Fibroblast of lung (primary cell): Measurements from ENCODE around the gene PPM1H. TPM values are rescaled to one million over a fixed set of nuclear protein-coding genes. Genes with fewer than 3 reads are reported as not detected.

Experiments
- DNase-seq, 2 donors: peaks; one replicate each; pipeline versions ENCODE4 v3.0.0 to v3.0.0-alpha.2; 2010; ENCODE audit warnings: low read depth in 2 of 2
- H2AFZ ChIP-seq: 2 replicates; pipeline ENCODE4 v1.5.1; 2012; ENCODE audit warnings: low read length, control low read depth, inconsistent platforms
- H3K27ac ChIP-seq: 2 replicates; pipeline ENCODE4 v1.5.1; 2011; ENCODE audit warnings: low read length, control low read depth; ENCODE audit not compliant: insufficient read depth
- H3K27me3 ChIP-seq: 2 replicates; pipeline ENCODE4 v1.5.1; 2011; ENCODE audit warnings: mild to moderate bottlenecking, low read length; ENCODE audit not compliant: control insufficient read depth, insufficient read depth
- H3K36me3 ChIP-seq: 2 replicates; pipeline ENCODE4 v1.5.1; 2011; ENCODE audit warnings: low read length; ENCODE audit not compliant: control insufficient read depth, insufficient read depth
- H3K4me1 ChIP-seq: 2 replicates; pipeline ENCODE4 v1.5.1; 2011; ENCODE audit warnings: low read length; ENCODE audit not compliant: control insufficient read depth, insufficient read depth; ENCODE audit errors: extremely low read depth
- H3K4me2 ChIP-seq: 2 replicates; pipeline ENCODE4 v1.5.1; 2011; ENCODE audit warnings: low read length, control low read depth; ENCODE audit not compliant: insufficient read depth; ENCODE audit errors: extremely low read depth
- H3K4me3 ChIP-seq, 4 experiments: fragments of 200-600 bp in 1 of 4; sonication (generic) in 1 of 4; replicated peaks in 1 of 4; 2 replicates each; pipeline ENCODE4 v1.5.1; 2011 to 2016; ENCODE audit warnings: low read length in 4 of 4, low read depth in 3 of 4, mild to moderate bottlenecking in 3 of 4, control low read depth in 2 of 4, inconsistent platforms in 1 of 4, mixed read lengths in 1 of 4; ENCODE audit not compliant: insufficient read depth in 1 of 4; ENCODE audit errors: control extremely low read depth in 1 of 4
- H3K79me2 ChIP-seq: 2 replicates; pipeline ENCODE4 v1.5.1; 2012; ENCODE audit warnings: mild to moderate bottlenecking, low read length, inconsistent platforms; ENCODE audit not compliant: control insufficient read depth, insufficient read depth
- H3K9ac ChIP-seq: 2 replicates; pipeline ENCODE4 v1.5.1; 2011; ENCODE audit warnings: mild to moderate bottlenecking, low read length, control low read depth; ENCODE audit not compliant: insufficient read depth
- H3K9me3 ChIP-seq: 2 replicates; pipeline ENCODE4 v1.5.1; 2012; ENCODE audit warnings: low read depth, low read length; ENCODE audit not compliant: control insufficient read depth, insufficient read depth
- H4K20me1 ChIP-seq: 2 replicates; pipeline ENCODE4 v1.5.1; 2011; ENCODE audit warnings: low read length; ENCODE audit not compliant: control insufficient read depth, insufficient read depth; ENCODE audit errors: extremely low read depth
- EZH2 ChIP-seq: IDR thresholded peaks from 2 replicates; pipeline ENCODE4 v1.5.1; 2012; ENCODE audit warnings: low read length, control low read depth, mild to moderate bottlenecking; ENCODE audit errors: missing control alignments
- polyA plus RNA-seq, 2 donors: library from polyadenylated mRNA; depleted of rRNA in 1 of 2; stranded (reverse) in 1 of 2; unstranded in 1 of 2; fragments of >200 nt; gene quantifications; 2 replicates each; pipeline ENCODE4 v1.2.1, GENCODE V29; 2011 to 2012; ENCODE audit warnings: missing spikeins in 1 of 2
- total RNA-seq: library from RNA; depleted of rRNA; stranded (reverse); fragments of >200 nt; gene quantifications from 2 replicates; pipeline ENCODE4 v1.2.1, GENCODE V29; 2014
- TF ChIP-seq, protein P1 (sequence below), 2 donors: IDR thresholded peaks in 1 of 2; conservative IDR thresholded peaks in 1 of 2; 1 replicate in 1 of 2; 2 replicates in 1 of 2; pipeline ENCODE4 v1.5.1; 2011 to 2012; ENCODE audit warnings: low read length in 2 of 2, control low read depth in 1 of 2, inconsistent platforms in 1 of 2, low read depth in 1 of 2, mild to moderate bottlenecking in 1 of 2

The PPM1H gene
- total and polyA plus RNA-seq, 2 donors (not counting 1 experiment from before 2014, with no cell fraction given) = 0.57 to 3.1 TPM

DNA sequence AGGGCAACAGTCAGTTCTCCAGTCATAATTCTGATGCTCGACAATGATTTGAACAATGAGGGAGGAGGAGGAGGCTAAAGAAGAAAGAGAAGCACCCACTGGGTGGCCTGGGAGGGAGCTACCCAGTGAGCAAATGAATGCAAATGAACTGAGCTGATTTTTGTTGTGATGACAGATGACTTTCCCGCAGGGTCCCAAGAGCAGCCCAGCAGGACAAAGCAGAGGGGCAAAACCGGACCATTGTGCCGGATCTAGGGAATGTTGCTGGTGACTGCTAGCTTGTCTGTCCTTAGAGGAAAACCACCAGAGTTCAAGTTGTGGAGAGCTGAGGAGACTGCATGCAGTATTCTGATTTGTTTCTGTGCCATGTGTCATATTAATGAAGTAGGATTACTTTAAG is 305.5 kb downstream of the PPM1H start:
- DNase-seq = no peak
- Histone ChIP-seq H3K36me3 (no peaks in the 10 kb centered on the region), H3K9ac (no peak overlapping the region), H3K4me3 (no peak overlapping the region), H3K9me3 (no peaks in the 10 kb centered on the region), H3K27me3 (no peaks in the 10 kb centered on the region), H3K4me1 (peaks cover 3% of the 10 kb centered on the region), H3K27ac (no peak overlapping the region), H3K4me2 (no peak overlapping the region), H4K20me1 (no peaks in the 10 kb centered on the region), H2AFZ (no peak overlapping the region), H3K79me2 (no peaks in the 10 kb centered on the region)
- TF ChIP-seq, protein P1, sequence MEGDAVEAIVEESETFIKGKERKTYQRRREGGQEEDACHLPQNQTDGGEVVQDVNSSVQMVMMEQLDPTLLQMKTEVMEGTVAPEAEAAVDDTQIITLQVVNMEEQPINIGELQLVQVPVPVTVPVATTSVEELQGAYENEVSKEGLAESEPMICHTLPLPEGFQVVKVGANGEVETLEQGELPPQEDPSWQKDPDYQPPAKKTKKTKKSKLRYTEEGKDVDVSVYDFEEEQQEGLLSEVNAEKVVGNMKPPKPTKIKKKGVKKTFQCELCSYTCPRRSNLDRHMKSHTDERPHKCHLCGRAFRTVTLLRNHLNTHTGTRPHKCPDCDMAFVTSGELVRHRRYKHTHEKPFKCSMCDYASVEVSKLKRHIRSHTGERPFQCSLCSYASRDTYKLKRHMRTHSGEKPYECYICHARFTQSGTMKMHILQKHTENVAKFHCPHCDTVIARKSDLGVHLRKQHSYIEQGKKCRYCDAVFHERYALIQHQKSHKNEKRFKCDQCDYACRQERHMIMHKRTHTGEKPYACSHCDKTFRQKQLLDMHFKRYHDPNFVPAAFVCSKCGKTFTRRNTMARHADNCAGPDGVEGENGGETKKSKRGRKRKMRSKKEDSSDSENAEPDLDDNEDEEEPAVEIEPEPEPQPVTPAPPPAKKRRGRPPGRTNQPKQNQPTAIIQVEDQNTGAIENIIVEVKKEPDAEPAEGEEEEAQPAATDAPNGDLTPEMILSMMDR (conservative IDR thresholded peaks at IDR 0.05 in 1 of 2, IDR thresholded peaks at IDR 0.05 in 1 of 2; ENCODE audit: low read depth in 1 of 2, low read length in 2 of 2) = no peak
- no peak for TF ChIP-seq EZH2

GRCh38 chr12:62627181-62627580 is 307.8 kb downstream of the PPM1H start:
- no peaks in the 10 kb centered on the region for H4K20me1 ChIP-seq
- H3K9me3 ChIP-seq = no peaks in the 10 kb centered on the region
- no peaks in the 10 kb centered on the region for H3K27me3 ChIP-seq
- H3K79me2 ChIP-seq = no peaks in the 10 kb centered on the region
- no peak overlapping the region for H2AFZ ChIP-seq
- no peak overlapping the region for H3K27ac ChIP-seq
- no peak overlapping the region for H3K9ac ChIP-seq
- DNase-seq = no peak
- H3K36me3 ChIP-seq = no peaks in the 10 kb centered on the region
- no peak overlapping the region for H3K4me2 ChIP-seq
- H3K4me1 ChIP-seq = peaks cover 3% of the 10 kb centered on the region
- H3K4me3 ChIP-seq = no peak overlapping the region
- TF ChIP-seq, protein P1 (conservative IDR thresholded peaks at IDR 0.05 in 1 of 2, IDR thresholded peaks at IDR 0.05 in 1 of 2; ENCODE audit: low read depth in 1 of 2, low read length in 2 of 2) = no peak
- TF ChIP-seq EZH2 = no peak

GRCh38 chr12:62625228-62625627 is 309.7 kb downstream of the PPM1H start:
- Histone ChIP-seq H3K9me3 (no peaks in the 10 kb centered on the region), H3K4me1 (no peaks in the 10 kb centered on the region), H3K27me3 (no peaks in the 10 kb centered on the region), H2AFZ (no peak overlapping the region), H3K9ac (no peak overlapping the region), H3K27ac (no peak overlapping the region), H3K4me2 (no peak overlapping the region), H3K4me3 (no peak overlapping the region), H3K36me3 (no peaks in the 10 kb centered on the region), H4K20me1 (no peaks in the 10 kb centered on the region), H3K79me2 (no peaks in the 10 kb centered on the region)
- DNase-seq = peak in 1 of 2 donors; percentile 72
- TF ChIP-seq, protein P1 (conservative IDR thresholded peaks at IDR 0.05 in 1 of 2, IDR thresholded peaks at IDR 0.05 in 1 of 2; ENCODE audit: low read depth in 1 of 2, low read length in 2 of 2) = no peak
- TF ChIP-seq EZH2 = no peak
